Fibroblast of the conjunctiva (primary cell): ENCODE measurements around the gene OR2T11.
"Not testable (repeated sequence)": the region's sequence is repeated elsewhere in the genome, so short reads cannot be mapped to it uniquely, and the experiment has no call there.

Source experiments
- DNase-seq: peaks from one replicate; pipeline ENCODE4 v3.0.0-alpha.2; 2010; ENCODE audit warnings: low read depth

Gene OR2T11

GRCh38 chr1:248618878-248619277 lies 16.0 kb downstream of the OR2T11 start:
- DNase-seq: no peak

- DNase-seq: no peak
Observed at GRCh38 chr1:248618119-248618518, 16.8 kb downstream of the OR2T11 start.

DNA sequence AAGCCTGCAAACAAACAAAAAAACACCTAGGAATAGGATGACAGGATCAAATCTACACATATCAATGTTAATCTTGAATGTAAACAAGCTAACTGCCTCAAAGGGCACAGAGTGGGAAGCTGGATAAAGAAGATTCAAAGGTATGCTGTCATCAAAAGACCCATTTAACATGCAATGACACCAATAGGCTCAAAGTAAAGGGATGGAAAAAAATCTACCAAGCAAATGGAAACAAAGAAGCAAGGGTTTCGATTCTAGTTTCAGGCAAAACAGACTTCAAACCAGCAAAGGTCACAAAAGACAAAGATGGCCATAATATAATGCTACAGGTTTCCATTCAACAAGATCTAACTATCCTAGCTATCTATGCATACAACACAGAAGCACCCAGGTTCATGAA lies 21.1 kb downstream of the OR2T11 start:
- no peak for DNase-seq

GRCh38 chr1:248611883-248612414 lies 22.9 kb downstream of the OR2T11 start:
- no peak for DNase-seq

DNA sequence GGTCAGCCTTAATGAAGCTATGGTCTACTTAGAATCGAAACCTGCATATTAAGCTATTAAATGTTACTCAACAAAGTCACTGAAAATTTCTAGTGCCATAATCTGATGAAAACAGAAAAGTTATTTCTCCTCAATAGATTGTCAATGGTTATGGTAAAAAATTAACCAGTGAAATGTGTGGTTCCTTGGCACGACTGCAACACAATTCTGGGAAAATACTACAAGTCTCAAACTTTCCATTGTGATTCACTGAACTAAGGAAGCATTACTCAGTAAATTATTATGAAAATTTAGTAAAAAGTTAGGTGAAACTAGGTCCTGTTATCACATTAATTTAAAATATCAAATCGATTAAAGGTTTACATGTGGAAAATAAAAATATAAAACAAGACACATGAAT lies 24.6 kb downstream of the OR2T11 start:
- DNase-seq: no peak

- no peak for DNase-seq
Observed at GRCh38 chr1:248599396-248599795, 35.5 kb downstream of the OR2T11 start.

DNA sequence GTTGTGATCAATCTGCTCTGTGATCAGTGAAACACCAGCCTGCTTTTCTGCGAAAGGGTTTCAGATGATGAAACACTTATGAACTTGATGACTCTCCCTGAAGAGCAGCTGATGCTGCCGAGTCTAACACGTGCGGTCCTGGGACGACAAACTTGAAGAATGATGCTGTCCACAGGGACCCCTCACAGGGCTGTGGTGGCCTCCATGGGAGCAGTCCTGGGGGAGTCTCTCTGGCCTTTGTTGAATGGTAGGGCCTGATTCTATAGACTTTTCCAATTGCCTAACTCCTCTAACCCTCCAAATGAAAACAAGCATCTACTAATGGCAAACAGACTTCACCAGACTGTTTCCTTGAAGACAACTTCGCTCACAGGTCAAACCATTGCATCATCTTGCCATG lies 37.3 kb downstream of the OR2T11 start, which contains the start of gene OR2T10:
Gene OR2T10, minus strand, starts transcription at position 112 of the 400 bp plus-strand sequence. CDS start 3,932 bp downstream, outside the sequence.
- DNase-seq: no peak

DNA sequence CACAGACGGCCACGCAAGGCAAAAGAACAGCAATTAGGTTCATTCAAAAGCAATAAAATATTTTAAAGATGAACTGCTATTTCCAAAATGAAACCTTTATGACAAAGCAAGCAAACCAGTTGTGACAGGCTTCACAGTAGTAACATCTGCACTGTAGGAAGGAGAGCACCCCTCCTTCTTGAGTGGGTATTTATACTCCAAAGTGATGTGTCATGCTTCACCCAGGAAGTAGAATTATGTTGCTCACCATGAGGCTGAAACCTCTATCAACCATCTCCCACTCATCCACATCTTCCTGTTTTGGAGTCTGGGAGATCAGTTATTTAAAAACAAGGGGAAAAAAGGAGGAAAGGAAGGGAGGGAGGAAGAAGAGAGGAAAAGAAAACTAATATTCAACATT lies 38.3 kb downstream of the OR2T11 start:
- DNase-seq: no peak

DNA sequence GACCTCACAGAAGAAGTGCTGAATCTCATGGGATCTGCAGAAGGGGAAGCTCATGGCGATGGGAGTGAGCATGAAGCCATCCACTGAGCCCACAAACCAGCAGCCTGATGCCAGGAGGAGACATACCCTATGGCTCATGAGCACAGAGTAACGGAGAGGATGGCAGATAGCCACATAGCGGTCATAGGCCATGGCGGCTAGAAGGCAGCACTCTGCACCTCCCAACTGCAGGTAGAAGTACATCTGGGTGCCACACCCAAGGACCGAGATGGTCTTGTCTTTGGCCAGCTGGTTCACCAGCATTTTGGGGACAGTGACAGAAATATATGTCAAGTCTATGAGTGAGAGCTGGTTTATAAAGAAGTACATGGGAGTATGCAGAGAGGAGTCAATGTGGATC lies 41.7 kb downstream of the OR2T11 start:
- no peak for DNase-seq

- DNase-seq: no peak
Observed at GRCh38 chr1:248592655-248593054, 42.2 kb downstream of the OR2T11 start.

GRCh38 chr1:248590055-248590454 lies 44.8 kb downstream of the OR2T11 start:
- DNase-seq: no peak

GRCh38 chr1:248589334-248589733 lies 45.6 kb downstream of the OR2T11 start:
- DNase-seq: no peak

DNA sequence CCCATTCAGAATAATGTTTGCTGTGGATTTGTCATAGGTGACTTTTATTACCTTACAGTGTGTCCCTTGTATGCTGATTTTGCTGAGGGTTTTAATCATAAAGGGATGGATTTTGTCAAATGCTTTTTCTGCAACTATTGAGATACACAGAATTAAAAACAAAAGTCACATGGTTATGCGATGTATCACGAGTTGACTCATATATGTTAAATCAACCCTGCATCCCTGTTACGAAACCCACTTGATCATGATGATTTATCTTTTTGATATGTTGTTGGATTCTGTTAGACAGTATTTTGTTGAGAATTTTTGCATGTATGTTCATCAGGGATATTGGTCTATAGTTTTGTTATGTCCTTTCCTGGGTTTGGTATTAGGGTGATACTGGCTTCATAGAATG lies 49.6 kb downstream of the OR2T11 start:
- no peak for DNase-seq

GRCh38 chr1:248576260-248576980 lies 58.5 kb downstream of the OR2T11 start:
- no peak for DNase-seq

GRCh38 chr1:248574657-248575056 lies 60.2 kb downstream of the OR2T11 start, which contains the start of gene OR2T34:
OR2T34 (minus strand) TSS chr1:248574757; CDS start chr1:248574757, 0 bp downstream.
- not testable (repeated sequence) for DNase-seq

DNA sequence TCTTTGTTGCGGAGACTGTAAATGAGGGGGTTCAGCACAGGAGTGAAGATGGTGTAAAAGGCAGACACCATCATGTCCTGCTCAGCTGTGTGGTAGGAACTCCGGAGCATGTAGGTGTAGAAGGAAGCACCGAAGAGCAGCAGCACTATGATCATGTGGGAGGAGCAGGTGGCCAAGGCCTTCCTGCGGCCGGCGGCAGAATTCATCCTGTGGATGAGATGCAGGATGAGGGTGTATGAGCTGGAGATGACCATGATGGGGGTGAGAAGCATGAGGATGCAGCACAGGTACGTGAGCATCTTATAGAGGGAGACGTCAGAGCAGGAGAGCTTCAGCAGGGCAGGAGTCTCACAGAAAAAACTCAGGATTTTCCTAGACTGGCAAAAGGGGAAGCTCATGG lies 61.0 kb downstream of the OR2T11 start:
- not testable (repeated sequence) for DNase-seq
